B cell (primary cell): ENCODE results near the gene AOC1. TPM values are rescaled to one million over a fixed set of nuclear protein-coding genes. Genes with fewer than 3 reads are reported as not detected.

ENCODE experiments used
- ATAC-seq: fragments of 200-7000 bp; cut with Tn5 transposase; one replicate; pipeline ENCODE4 v1.10.0; 2021; ENCODE audit warnings: low read depth, mild to moderate bottlenecking, moderate number of reproducible peaks, moderate library complexity
- CTCF ChIA-PET: fragments of 350-600 bp; sonication (Branson Sonifier 250); formaldehyde crosslinking; loops from one replicate; lab custom pipeline; 2021; ENCODE audit warnings: antibody characterized with exemption, inconsistent platforms; lab: Charles Lee
- POLR2A ChIA-PET: fragments of 350-600 bp; sonication (Branson Sonifier 250); formaldehyde crosslinking; loops from one replicate; lab custom pipeline; 2021; ENCODE audit warnings: antibody characterized with exemption; lab: Charles Lee
- DNase-seq: peaks from one replicate; pipeline ENCODE4 v3.0.0; 2013
- H2AFZ ChIP-seq: 2 replicates; pipeline ENCODE4 v1.6.1; 2012; ENCODE audit warnings: mild to moderate bottlenecking, low read depth, low read length; ENCODE audit not compliant: insufficient read depth, poor library complexity, severe bottlenecking
- H3K27ac ChIP-seq, 2 donors: 1 replicate in 1 of 2; 2 replicates in 1 of 2; pipeline ENCODE4 v1.5.1; 2012 to 2013; ENCODE audit warnings: low read length in 2 of 2, mild to moderate bottlenecking in 2 of 2, moderate library complexity in 1 of 2
- H3K27me3 ChIP-seq, 4 experiments: fragments of 200-600 bp in 1 of 4; sonication (generic) in 1 of 4; replicated peaks in 1 of 4; 1 replicate in 2 of 4; 2 replicates in 2 of 4; pipeline versions ENCODE4 v1.6.1 to v1.7.0; 2013 to 2016; ENCODE audit warnings: low read length in 3 of 4, mild to moderate bottlenecking in 2 of 4, mixed read lengths in 1 of 4, moderate library complexity in 1 of 4; ENCODE audit not compliant: insufficient read depth in 4 of 4, control insufficient read depth in 3 of 4; ENCODE audit errors: control extremely low read depth in 1 of 4
- H3K36me3 ChIP-seq, 2 experiments: replicated peaks in 1 of 2; 1 replicate in 1 of 2; 2 replicates in 1 of 2; pipeline versions ENCODE4 v1.6.1 to v1.7.1; 2013; ENCODE audit warnings: low read length in 1 of 2; ENCODE audit not compliant: insufficient read depth in 2 of 2, control insufficient read depth in 1 of 2; ENCODE audit errors: control extremely low read depth in 1 of 2, extremely low read depth in 1 of 2
- H3K4me1 ChIP-seq, 2 donors: fragments of 200-600 bp in 1 of 2; sonication (generic) in 1 of 2; 1 replicate in 1 of 2; 2 replicates in 1 of 2; pipeline versions ENCODE4 v1.5.1 to v1.6.1; 2013 to 2017; ENCODE audit warnings: low read length in 2 of 2; ENCODE audit not compliant: control insufficient read depth in 2 of 2, insufficient read depth in 2 of 2
- H3K4me2 ChIP-seq: replicated peaks from 2 replicates; pipeline ENCODE3; 2012; ENCODE audit warnings: mild to moderate bottlenecking, low read depth, low read length; ENCODE audit not compliant: poor library complexity, severe bottlenecking
- H3K4me3 ChIP-seq, 5 experiments: fragments of 200-600 bp in 1 of 5; sonication (generic) in 1 of 5; 1 replicate in 3 of 5; 2 replicates in 2 of 5; pipeline versions ENCODE4 v1.5.1 to v1.7.0; 2011 to 2016; ENCODE audit warnings: low read length in 4 of 5, mild to moderate bottlenecking in 4 of 5, low read depth in 2 of 5, control low read depth in 1 of 5, moderate library complexity in 1 of 5; ENCODE audit not compliant: insufficient read depth in 1 of 5; ENCODE audit errors: control extremely low read depth in 1 of 5, extremely low read depth in 1 of 5
- H3K79me2 ChIP-seq: fragments of 200-600 bp; sonication (generic); one replicate; pipeline ENCODE4 v1.6.0; 2016; ENCODE audit warnings: low read length; ENCODE audit not compliant: control insufficient read depth, insufficient read depth
- H3K9ac ChIP-seq: fragments of 200-600 bp; sonication (generic); 2 replicates; pipeline ENCODE4 v1.6.1; 2017; ENCODE audit warnings: mild to moderate bottlenecking, low read length, moderate library complexity
- H3K9me3 ChIP-seq, 3 donors: one replicate each; pipeline versions ENCODE4 v1.6.1 to v1.7.1; 2013; ENCODE audit warnings: low read length in 2 of 3; ENCODE audit not compliant: control insufficient read depth in 2 of 3, insufficient read depth in 1 of 3; ENCODE audit errors: control extremely low read depth in 1 of 3
- H4K20me1 ChIP-seq: 2 replicates; pipeline ENCODE4 v1.6.0; 2012; ENCODE audit warnings: mild to moderate bottlenecking, low read length; ENCODE audit not compliant: insufficient read depth, control insufficient read depth, poor library complexity, severe bottlenecking
- H3K27ac Mint-ChIP-seq: one replicate; pipeline ENCODE4 v1.8.0; 2021; ENCODE audit warnings: mixed read lengths
- H3K27me3 Mint-ChIP-seq: one replicate; pipeline ENCODE4 v1.8.0; 2021; ENCODE audit warnings: mixed read lengths
- H3K4me1 Mint-ChIP-seq: one replicate; pipeline ENCODE4 v1.8.0; 2021; ENCODE audit warnings: mixed read lengths
- H3K4me3 Mint-ChIP-seq: one replicate; pipeline ENCODE4 v1.8.0; 2021; ENCODE audit warnings: mixed read lengths
- H3K9me3 Mint-ChIP-seq: one replicate; pipeline ENCODE4 v1.8.0; 2022; ENCODE audit warnings: mixed read lengths; ENCODE audit not compliant: insufficient read depth
- EZH2 ChIP-seq: IDR thresholded peaks from 2 replicates; pipeline ENCODE4 v1.6.1; 2012; ENCODE audit warnings: borderline replicate concordance, low read depth, mild to moderate bottlenecking, moderate library complexity, low read length; ENCODE audit not compliant: insufficient read depth, poor library complexity, severe bottlenecking
- WGBS: methylation state at CpG from one replicate; pipeline ENCODE4 v1.1.5; 2013; ENCODE audit warnings: missing lambda C conversion rate; ENCODE audit not compliant: insufficient coverage; 5-methylcytosine and 5-hydroxymethylcytosine counted together
- intact Hi-C: fragments of 100-400 bp; cut with micrococcal nuclease; formaldehyde crosslinking; loops from one replicate; pipeline ENCODE4 v1.10.0; 2022
- polyA plus RNA-seq: library from polyadenylated mRNA; depleted of rRNA; stranded (reverse); fragments of >200 nt; gene quantifications from 2 replicates; pipeline ENCODE4 v1.2.3, GENCODE V29; 2012
- total RNA-seq, 2 donors: library from RNA; stranded (reverse); fragments of 120-200 nt in 1 of 2; gene quantifications; 1 replicate in 1 of 2; 2 replicates in 1 of 2; pipeline versions ENCODE4 v1.2.3 to v1.2.4, GENCODE V29; 2013 to 2022
- TF ChIP-seq, protein P1 (sequence below): fragments of 200-600 bp; IDR thresholded peaks from one replicate; pipeline ENCODE4 v1.8.0; 2022; ENCODE audit warnings: antibody characterized with exemption, mild to moderate bottlenecking

The AOC1 gene
- total and polyA plus RNA-seq, 2 donors (not counting 1 experiment from before 2014, with no cell fraction given), result 0.07 TPM; not detected in 1

DNA sequence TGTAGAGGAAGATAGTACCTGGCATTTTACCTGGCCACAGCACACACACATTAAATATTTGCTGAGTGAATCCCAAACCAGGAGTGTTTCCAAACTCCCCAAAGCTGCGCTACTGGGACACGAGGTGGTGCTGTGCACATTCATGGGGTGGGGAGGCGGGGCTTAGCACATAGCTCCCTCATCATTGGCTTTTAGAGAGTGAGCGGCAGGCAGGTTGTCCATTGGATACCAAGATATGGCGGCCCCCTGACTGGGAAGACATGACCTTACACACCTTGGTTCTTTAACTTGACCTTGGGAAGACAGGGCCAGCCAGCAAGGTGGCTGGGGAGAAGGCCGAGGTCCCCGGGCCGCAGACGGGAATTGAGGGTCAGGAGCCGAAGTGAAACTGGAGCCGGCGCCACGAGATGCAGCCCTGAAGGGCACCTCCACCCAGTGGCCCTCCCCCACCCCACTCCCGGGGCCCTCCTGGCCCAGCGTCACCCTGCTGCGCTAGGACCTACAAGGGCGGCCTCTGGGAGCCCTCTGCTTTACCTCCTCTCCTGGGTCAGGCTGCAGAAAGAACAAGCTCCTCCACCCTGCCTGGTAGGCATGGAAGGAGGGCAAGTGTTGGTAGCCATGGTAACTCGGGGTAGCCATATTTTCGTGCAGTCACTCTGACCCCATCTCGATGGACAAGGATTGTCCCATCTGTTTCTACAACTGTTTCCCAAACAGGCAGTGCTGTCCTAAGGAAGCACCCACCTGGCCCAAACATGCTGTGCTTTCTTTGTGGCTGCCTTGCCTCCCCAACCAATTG is 27.7 kb upstream of the AOC1 start:
- no peak overlapping the region for H3K4me2 ChIP-seq
- WGBS, result 93% methylated on average over 19 of the region's 20 CpGs
- peaks cover 22% of the 10 kb centered on the region for H3K27me3 Mint-ChIP-seq

More for the DNA sequence above, 27.7 kb upstream of the AOC1 start:
- ChIA-PET CTCF (no interaction called here), POLR2A (no interaction called here)
- no peak overlapping the region for H3K4me3 ChIP-seq
- H3K27ac Mint-ChIP-seq, result no peak overlapping the region
- no peaks in the 10 kb centered on the region for H3K79me2 ChIP-seq
- peaks cover 0 to 5% (median 1%) of the 10 kb centered on the region in 4 experiments for H3K27me3 ChIP-seq
- H3K9me3 Mint-ChIP-seq, result peaks cover 5% of the 10 kb centered on the region
- no peak overlapping the region for H2AFZ ChIP-seq
- no peaks in the 10 kb centered on the region for H3K4me1 ChIP-seq
- no peaks in the 10 kb centered on the region for H4K20me1 ChIP-seq
- no peak overlapping the region for H3K27ac ChIP-seq
- H3K36me3 ChIP-seq, result no peaks in the 10 kb centered on the region
- no peak for DNase-seq
- ATAC-seq, result no peak
- no peak overlapping the region for H3K4me3 Mint-ChIP-seq
- H3K9me3 ChIP-seq, result peaks cover 0 to 8% (median 0%) of the 10 kb centered on the region in 3 donors
- intact Hi-C loops, result no loop called here
- TF ChIP-seq, protein P1, sequence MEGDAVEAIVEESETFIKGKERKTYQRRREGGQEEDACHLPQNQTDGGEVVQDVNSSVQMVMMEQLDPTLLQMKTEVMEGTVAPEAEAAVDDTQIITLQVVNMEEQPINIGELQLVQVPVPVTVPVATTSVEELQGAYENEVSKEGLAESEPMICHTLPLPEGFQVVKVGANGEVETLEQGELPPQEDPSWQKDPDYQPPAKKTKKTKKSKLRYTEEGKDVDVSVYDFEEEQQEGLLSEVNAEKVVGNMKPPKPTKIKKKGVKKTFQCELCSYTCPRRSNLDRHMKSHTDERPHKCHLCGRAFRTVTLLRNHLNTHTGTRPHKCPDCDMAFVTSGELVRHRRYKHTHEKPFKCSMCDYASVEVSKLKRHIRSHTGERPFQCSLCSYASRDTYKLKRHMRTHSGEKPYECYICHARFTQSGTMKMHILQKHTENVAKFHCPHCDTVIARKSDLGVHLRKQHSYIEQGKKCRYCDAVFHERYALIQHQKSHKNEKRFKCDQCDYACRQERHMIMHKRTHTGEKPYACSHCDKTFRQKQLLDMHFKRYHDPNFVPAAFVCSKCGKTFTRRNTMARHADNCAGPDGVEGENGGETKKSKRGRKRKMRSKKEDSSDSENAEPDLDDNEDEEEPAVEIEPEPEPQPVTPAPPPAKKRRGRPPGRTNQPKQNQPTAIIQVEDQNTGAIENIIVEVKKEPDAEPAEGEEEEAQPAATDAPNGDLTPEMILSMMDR, result no peak
- TF ChIP-seq EZH2, result no peak
- no peaks in the 10 kb centered on the region for H3K4me1 Mint-ChIP-seq
- H3K9ac ChIP-seq, result no peak overlapping the region
